ENCODE measurements around the gene DNAJC1. TPM values are rescaled to one million over a fixed set of nuclear protein-coding genes. Genes with fewer than 3 reads are reported as not detected.
"Not testable (repeated sequence)": the region's sequence is repeated elsewhere in the genome, so short reads cannot be mapped to it uniquely, and the experiment has no call there.

The DNAJC1 gene
- total RNA-seq, 4 donors from 2014 or later, result 27.4 to 59.5 (median 37.6) TPM

GRCh38 chr10:21827308-21827707 is 176.2 kb downstream of the DNAJC1 start:
- no peak for DNase-seq
- TF ChIP-seq POLR2A (IDR thresholded peaks at IDR 0.05), result no peak
- TF ChIP-seq, protein P1, sequence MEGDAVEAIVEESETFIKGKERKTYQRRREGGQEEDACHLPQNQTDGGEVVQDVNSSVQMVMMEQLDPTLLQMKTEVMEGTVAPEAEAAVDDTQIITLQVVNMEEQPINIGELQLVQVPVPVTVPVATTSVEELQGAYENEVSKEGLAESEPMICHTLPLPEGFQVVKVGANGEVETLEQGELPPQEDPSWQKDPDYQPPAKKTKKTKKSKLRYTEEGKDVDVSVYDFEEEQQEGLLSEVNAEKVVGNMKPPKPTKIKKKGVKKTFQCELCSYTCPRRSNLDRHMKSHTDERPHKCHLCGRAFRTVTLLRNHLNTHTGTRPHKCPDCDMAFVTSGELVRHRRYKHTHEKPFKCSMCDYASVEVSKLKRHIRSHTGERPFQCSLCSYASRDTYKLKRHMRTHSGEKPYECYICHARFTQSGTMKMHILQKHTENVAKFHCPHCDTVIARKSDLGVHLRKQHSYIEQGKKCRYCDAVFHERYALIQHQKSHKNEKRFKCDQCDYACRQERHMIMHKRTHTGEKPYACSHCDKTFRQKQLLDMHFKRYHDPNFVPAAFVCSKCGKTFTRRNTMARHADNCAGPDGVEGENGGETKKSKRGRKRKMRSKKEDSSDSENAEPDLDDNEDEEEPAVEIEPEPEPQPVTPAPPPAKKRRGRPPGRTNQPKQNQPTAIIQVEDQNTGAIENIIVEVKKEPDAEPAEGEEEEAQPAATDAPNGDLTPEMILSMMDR (IDR thresholded peaks at IDR 0.05), result no peak
- Histone ChIP-seq H3K4me3 (no peak overlapping the region), H3K27me3 (no peaks in the 10 kb centered on the region), H3K9me3 (peaks cover 0 to 9% of the 10 kb centered on the region in 2 donors), H3K4me1 (no peaks in the 10 kb centered on the region), H3K27ac (no peak overlapping the region), H3K36me3 (no peaks in the 10 kb centered on the region)
- intact Hi-C loops (cut with DNase I; ENCODE audit: low total_unique reads), result no loop called here

GRCh38 chr10:21826725-21827124 is 176.8 kb downstream of the DNAJC1 start:
- Histone ChIP-seq H3K9me3 (peaks cover 0 to 9% of the 10 kb centered on the region in 2 donors), H3K27me3 (no peaks in the 10 kb centered on the region)

DNA sequence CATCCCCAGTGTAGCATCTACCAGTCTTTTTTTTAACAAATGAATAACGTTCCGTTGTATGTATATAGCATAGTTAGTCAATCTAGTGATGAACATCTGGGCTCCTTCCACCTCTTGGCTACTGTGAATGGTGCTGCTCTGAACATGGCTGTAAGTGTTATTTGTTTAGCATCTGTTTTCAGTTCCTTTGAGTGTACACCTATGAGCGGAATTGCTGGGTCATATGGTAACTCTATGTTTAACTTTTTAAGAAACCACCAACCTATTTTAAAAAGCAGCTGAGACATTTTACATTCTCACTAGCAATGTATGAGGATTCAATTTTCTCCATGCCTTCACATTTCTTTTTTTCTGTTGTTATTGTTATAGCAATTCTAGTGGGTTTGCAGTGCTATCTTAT is 178.2 kb downstream of the DNAJC1 start:
- DNase-seq, result no peak
- Histone ChIP-seq H3K36me3 (no peaks in the 10 kb centered on the region), H3K9me3 (peaks cover 0 to 3% of the 10 kb centered on the region in 2 donors), H3K4me3 (no peak overlapping the region), H3K27ac (no peak overlapping the region), H3K4me1 (no peaks in the 10 kb centered on the region), H3K27me3 (no peaks in the 10 kb centered on the region)
- intact Hi-C loops (cut with DNase I; ENCODE audit: low total_unique reads), result no loop called here
- TF ChIP-seq, protein P1 (IDR thresholded peaks at IDR 0.05), result no peak
- TF ChIP-seq POLR2A (IDR thresholded peaks at IDR 0.05), result no peak

More at GRCh38 chr10:21826725-21827124, 176.8 kb downstream of the DNAJC1 start:
- H3K4me1 ChIP-seq, result no peaks in the 10 kb centered on the region
- H3K27ac ChIP-seq, result no peak overlapping the region
- H3K36me3 ChIP-seq, result no peaks in the 10 kb centered on the region
- no peak for DNase-seq
- no peak for TF ChIP-seq POLR2A (IDR thresholded peaks at IDR 0.05)
- TF ChIP-seq, protein P1 (IDR thresholded peaks at IDR 0.05), result no peak
- intact Hi-C loops (cut with DNase I; ENCODE audit: low total_unique reads), result no loop called here
- no peak overlapping the region for H3K4me3 ChIP-seq

DNA sequence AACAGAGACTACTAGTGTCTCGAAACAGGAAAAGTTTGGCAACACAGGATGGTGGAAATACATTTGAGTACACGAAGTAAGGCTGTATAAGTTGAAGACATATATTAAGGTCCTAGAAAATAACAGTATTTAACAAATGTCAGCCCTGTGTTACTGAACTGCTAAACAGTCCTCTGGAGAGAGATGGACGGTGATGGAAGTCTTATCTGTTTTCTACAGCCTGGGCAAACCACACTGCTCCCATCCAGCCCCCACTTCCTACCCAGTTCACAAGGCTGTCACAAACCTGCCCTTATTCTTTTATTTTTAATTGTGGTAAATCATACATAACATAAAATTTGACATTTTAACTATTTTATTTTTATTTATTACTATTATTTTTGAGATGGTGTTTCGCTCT is 179.1 kb downstream of the DNAJC1 start:
- TF ChIP-seq, protein P1 (IDR thresholded peaks at IDR 0.05), result no peak
- TF ChIP-seq POLR2A (IDR thresholded peaks at IDR 0.05), result no peak
- H3K27ac ChIP-seq, result no peak overlapping the region
- DNase-seq, result no peak
- H3K36me3 ChIP-seq, result no peaks in the 10 kb centered on the region
- H3K4me3 ChIP-seq, result no peak overlapping the region
- no peaks in the 10 kb centered on the region for H3K9me3 ChIP-seq
- no peaks in the 10 kb centered on the region for H3K27me3 ChIP-seq
- intact Hi-C loops (cut with DNase I; ENCODE audit: low total_unique reads), result no loop called here
- H3K4me1 ChIP-seq, result no peaks in the 10 kb centered on the region

DNA sequence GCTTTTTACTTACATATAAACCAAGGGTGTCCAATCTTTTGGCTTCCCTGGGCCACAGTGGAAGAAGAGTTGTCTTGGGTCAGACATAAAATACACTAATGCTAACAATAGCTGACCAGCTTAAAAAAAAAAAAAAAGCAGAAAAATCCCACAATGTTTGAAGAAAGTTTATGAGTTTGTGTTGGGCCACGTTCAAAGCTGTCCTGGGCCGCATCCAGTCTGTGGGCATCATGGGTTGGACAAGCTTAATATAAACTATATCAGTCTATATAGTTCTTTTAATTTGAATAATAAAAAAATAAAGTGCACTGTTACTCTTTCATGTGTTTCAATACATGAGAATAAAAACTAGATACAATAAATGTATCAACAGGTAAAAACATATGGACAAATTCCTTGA is 179.9 kb downstream of the DNAJC1 start:
- no peaks in the 10 kb centered on the region for H3K36me3 ChIP-seq
- H3K27ac ChIP-seq, result no peak overlapping the region
- DNase-seq, result no peak
- TF ChIP-seq, protein P1 (IDR thresholded peaks at IDR 0.05), result no peak
- TF ChIP-seq POLR2A (IDR thresholded peaks at IDR 0.05), result no peak
- intact Hi-C loops (cut with DNase I; ENCODE audit: low total_unique reads), result no loop called here
- no peaks in the 10 kb centered on the region for H3K27me3 ChIP-seq
- no peak overlapping the region for H3K4me3 ChIP-seq
- no peaks in the 10 kb centered on the region for H3K4me1 ChIP-seq
- no peaks in the 10 kb centered on the region for H3K9me3 ChIP-seq

DNA sequence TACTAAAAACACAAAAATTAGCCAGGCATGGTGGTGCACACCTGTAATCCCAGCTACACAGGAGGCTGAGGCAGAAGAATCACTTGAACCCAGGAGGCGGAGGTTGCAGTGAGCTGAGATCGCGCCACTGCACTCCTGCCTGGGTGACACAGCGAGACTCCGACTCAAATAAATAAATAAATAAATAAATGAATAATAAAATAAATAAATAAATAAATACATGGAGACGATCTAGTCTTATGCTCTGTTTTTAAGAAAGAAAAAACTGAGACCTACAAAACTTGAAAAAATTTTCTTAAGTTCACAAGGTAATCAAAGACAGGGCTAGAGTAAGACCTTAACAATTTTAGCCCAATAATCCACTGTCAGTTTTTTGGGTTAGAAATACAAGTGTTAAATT is 181.3 kb downstream of the DNAJC1 start:
- H3K9me3 ChIP-seq; H3K4me1 ChIP-seq; DNase-seq; H3K27ac ChIP-seq; intact Hi-C loops (cut with DNase I; ENCODE audit: low total_unique reads); H3K4me3 ChIP-seq; H3K27me3 ChIP-seq; H3K36me3 ChIP-seq: not testable (repeated sequence)
